TTC549 (cell line): ENCODE data around the gene FGG.

ENCODE experiments used
- FAIRE-seq: peaks from 2 replicates; lab custom pipeline; 2012; peaks lifted over from hg19 to GRCh38; lab: Jason Lieb, UNC

The FGG gene

GRCh38 chr4:154585369-154586018 is 27.0 kb downstream of the FGG start:
- no peak for FAIRE-seq

GRCh38 chr4:154584259-154584658 is 28.2 kb downstream of the FGG start:
- no peak for FAIRE-seq

GRCh38 chr4:154583677-154584076 is 28.8 kb downstream of the FGG start:
- FAIRE-seq: no peak

- FAIRE-seq: no peak
Observed at GRCh38 chr4:154583230-154583629, 29.2 kb downstream of the FGG start.

GRCh38 chr4:154582723-154583122 is 29.7 kb downstream of the FGG start:
- no peak for FAIRE-seq

GRCh38 chr4:154579927-154580326 is 32.5 kb downstream of the FGG start:
- no peak for FAIRE-seq

- no peak for FAIRE-seq
Observed at GRCh38 chr4:154578919-154579318, 33.5 kb downstream of the FGG start.

- no peak for FAIRE-seq
Observed at GRCh38 chr4:154577324-154577723, 35.1 kb downstream of the FGG start.

GRCh38 chr4:154574311-154574710 is 38.1 kb downstream of the FGG start:
- no peak for FAIRE-seq

- FAIRE-seq: no peak
Observed at GRCh38 chr4:154573190-154573870, 39.1 kb downstream of the FGG start.

- no peak for FAIRE-seq
Observed at GRCh38 chr4:154569584-154569983, 42.9 kb downstream of the FGG start.

GRCh38 chr4:154569028-154569427 is 43.4 kb downstream of the FGG start:
- no peak for FAIRE-seq

- FAIRE-seq: no peak
Observed at GRCh38 chr4:154566639-154567204, 45.7 kb downstream of the FGG start.

- no peak for FAIRE-seq
Observed at GRCh38 chr4:154565704-154566103, 46.8 kb downstream of the FGG start.

- FAIRE-seq: no peak
Observed at GRCh38 chr4:154564311-154564710, 48.1 kb downstream of the FGG start.

- no peak for FAIRE-seq
Observed at GRCh38 chr4:154562697-154563254, 49.7 kb downstream of the FGG start, which contains the start of gene FGB. Gene FGB, plus strand, starts transcription at chr4:154563011. Its CDS starts 8 bp downstream, at chr4:154563019.

- FAIRE-seq: no peak
Observed at GRCh38 chr4:154560824-154561231, 51.6 kb downstream of the FGG start.

- FAIRE-seq: no peak
Observed at GRCh38 chr4:154560419-154560801, 52.0 kb downstream of the FGG start.

GRCh38 chr4:154559494-154560418 is 52.7 kb downstream of the FGG start:
- no peak for FAIRE-seq

GRCh38 chr4:154559141-154559493 is 53.3 kb downstream of the FGG start:
- FAIRE-seq: no peak
